COLO668 (cell line): Measurements from ENCODE around the gene LPP.

Experiments
- DNase-seq: peaks from one replicate; lab custom pipeline; 2025; ENCODE audit not compliant: unreplicated experiment; lab: John Stamatoyannopoulos, UW

The LPP gene

DNA sequence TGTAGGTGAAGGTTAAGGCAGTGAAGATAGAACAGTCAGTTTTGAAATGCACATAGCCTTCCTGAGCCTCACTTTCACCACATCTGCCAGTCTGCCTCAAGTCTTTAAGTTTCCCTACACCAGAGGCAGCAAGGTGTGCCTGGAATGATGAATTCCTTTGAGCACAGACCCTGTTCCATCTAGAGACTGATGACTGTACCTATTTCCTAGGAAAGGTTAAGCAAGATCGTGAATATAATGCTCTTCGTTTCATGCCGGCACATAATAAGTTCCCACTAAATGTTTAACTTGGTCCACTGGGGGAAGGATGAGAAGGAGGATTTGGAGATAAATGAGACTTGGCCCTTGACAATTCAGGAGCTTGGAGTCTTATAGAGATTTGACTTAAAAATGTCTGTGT, 141.9 kb downstream of the LPP start:
- DNase-seq: no peak

GRCh38 chr3:188296761-188297612, 143.0 kb downstream of the LPP start:
- peak; percentile 4 for DNase-seq

GRCh38 chr3:188298585-188298984, 144.6 kb downstream of the LPP start:
- DNase-seq: no peak

GRCh38 chr3:188299068-188299467, 145.1 kb downstream of the LPP start:
- no peak for DNase-seq

- DNase-seq: no peak
Observed at GRCh38 chr3:188299708-188300107, 145.8 kb downstream of the LPP start.

DNA sequence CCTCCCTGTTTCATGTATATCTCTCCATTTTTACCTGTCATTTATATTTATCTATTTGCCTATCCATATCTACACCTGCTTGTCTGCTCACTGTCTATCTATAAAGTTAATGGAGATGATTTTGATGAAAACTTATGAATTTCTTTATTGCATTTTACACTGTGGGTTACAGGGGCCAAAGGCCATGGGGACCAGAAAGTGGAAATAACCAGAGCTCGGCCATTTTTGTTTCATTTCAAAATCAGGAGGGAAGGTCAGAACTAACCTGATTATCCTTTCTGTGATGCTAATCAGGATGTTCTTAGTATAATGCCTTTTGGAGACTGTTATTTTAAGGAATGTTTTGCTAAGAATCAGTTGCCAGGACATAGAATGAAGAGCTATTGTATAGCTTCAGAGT, 147.2 kb downstream of the LPP start:
- DNase-seq: no peak

DNA sequence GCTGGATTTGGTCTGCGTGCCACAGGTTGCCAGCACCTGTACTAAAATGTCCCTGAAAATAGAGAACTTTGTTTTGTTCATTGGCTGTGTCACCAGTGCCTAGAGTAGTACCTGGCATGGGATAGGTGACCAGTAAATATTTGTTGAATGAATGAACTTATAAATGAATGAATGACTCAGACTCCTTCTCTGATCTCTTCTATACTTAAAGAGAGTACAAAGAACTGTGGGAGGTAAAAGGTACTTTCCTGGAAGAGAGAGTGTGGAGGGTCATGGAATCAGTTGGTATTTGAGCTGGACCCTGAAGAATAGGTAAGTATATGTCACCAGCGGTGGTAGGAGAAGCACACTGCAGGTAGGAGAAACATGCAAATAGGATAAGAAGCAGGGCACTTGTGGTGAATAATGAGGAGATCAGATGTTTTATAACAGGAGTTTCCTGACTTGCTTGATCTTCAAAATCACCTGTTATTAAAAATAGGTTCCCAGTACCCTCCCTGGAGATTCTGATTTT, 149.4 kb downstream of the LPP start:
- DNase-seq: no peak

DNA sequence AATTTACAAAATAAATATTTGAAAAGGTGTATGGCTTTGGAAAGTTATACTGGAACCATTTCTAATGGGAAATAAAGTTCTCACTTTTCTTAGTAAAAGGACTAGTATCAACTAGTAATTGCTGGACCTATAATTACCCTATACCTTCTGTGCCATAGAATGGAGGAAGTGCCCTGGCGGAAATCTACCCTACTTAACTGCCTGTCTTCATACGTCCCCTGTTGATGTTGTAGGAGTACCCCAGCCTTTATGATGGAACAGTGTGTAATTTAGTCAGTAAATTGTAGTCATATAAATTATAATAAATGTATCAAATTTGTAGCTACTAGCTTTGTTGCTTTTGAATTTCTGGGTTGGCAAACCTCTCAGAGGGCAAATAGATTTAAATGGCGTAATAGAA, 149.9 kb downstream of the LPP start:
- no peak for DNase-seq

- DNase-seq: no peak
Observed at GRCh38 chr3:188304501-188304900, 150.5 kb downstream of the LPP start.

GRCh38 chr3:188305220-188305619, 151.3 kb downstream of the LPP start:
- no peak for DNase-seq

GRCh38 chr3:188306435-188307005, 152.6 kb downstream of the LPP start:
- DNase-seq: no peak

GRCh38 chr3:188309437-188310269, 155.7 kb downstream of the LPP start:
- no peak for DNase-seq

- DNase-seq: no peak
Observed at GRCh38 chr3:188310270-188310710, 156.3 kb downstream of the LPP start.

DNA sequence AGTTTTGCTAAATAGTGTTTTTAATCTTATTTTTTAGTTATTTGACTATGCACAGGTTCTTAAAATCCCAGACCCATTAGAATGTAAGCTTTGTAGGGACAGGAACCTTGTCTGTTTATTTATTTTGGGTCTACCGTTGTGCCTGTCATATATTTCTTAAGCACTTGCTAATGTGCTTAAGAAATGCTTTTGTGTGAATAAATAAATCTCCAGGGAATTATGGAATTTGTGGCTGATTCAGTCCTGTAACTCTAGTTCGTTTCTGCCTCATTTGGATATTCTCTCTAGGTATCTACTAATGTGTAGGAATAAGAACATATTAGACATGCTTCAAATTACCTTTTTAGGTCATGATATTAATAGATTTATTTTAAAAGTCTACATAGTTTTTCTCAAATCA, 161.6 kb downstream of the LPP start:
- DNase-seq: no peak

- DNase-seq: no peak
Observed at GRCh38 chr3:188316021-188316722, 162.2 kb downstream of the LPP start.

DNA sequence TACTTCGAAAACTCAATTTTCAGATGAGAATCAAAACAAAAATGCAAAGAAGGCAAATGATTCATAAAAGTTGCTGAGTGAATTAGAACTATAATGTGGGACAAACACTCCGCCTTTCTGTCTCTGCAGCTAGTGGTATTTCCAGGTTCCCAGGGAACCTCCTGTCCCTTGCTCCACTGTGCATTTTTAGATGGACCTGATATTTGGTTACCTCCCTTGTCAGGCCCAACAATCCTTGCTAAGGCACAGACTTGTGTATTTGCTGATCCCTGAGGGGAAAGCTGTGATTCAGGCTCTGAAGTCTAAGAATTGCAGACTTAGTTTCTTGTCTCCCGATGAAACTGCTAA, 162.7 kb downstream of the LPP start:
- DNase-seq: no peak

- DNase-seq: no peak
Observed at GRCh38 chr3:188319569-188319968, 165.6 kb downstream of the LPP start.

- no peak for DNase-seq
Observed at GRCh38 chr3:188320757-188321156, 166.8 kb downstream of the LPP start.

DNA sequence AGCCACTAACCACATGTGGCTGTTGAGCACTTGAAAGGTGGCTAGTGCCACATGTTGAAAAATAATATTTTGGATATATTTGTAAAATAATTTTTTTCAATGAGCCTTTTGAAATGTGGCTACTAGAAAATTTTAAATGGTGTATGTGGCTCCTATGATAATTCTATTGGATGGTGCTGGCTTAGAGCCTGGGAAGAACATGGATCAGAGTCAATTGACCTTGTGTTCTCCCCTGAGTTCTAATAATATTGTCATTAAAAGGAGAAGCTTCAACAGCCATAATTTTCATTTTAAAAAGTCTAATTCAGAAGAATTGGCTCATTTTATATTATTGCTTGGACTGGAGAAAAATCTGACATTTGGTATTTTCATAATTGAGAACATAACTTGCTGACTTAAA, 167.3 kb downstream of the LPP start:
- no peak for DNase-seq

GRCh38 chr3:188322135-188322887, 168.4 kb downstream of the LPP start:
- DNase-seq: no peak
